Amniotic epithelial cell (primary cell): ENCODE results near the gene MBNL2.
"Not testable (repeated sequence)": the region's sequence is repeated elsewhere in the genome, so short reads cannot be mapped to it uniquely, and the experiment has no call there.

Source experiments
- DNase-seq: peaks from one replicate; pipeline ENCODE4 v3.0.0-alpha.2; 2010; ENCODE audit warnings: low read depth

The MBNL2 gene

DNA sequence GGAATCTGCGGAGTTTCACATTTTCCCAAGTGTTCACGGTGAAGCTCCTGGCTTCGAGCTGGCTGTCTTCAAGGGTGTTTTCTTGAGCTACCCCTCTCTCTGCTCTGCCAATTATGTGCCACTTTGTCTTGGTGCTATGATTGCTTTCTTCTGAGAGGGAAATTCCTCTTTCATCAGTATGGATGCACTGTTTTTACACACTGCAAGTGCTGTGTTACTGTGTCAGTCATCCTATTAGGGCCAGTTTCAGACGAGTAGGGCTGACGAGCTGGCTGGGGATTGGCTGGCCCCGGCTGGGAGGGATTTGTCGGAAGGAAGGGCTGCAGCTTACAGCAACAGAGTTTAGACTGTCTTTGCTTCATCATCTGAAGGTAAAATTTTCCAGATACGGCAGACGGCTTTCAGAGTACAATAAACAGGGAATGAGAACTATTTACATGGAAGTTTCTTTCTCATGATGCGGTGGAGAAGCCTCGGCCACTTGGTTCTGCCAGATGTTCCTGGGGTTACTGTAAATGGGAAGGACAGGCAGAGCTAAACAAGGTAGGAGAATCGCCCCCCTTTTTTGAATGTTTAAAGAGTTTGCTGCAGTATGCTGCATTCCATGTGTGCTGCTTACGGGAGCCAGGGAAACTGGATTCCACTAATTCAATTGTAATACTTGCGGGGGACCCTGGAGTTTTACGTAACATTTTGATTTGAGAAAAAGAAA is at the start of gene MBNL2:
TSS of gene MBNL2 (plus strand) at position 345 of the 712 bp plus-strand sequence. CDS start 53,903 bp downstream, outside the sequence.
- DNase-seq = peak; percentile 96

DNA sequence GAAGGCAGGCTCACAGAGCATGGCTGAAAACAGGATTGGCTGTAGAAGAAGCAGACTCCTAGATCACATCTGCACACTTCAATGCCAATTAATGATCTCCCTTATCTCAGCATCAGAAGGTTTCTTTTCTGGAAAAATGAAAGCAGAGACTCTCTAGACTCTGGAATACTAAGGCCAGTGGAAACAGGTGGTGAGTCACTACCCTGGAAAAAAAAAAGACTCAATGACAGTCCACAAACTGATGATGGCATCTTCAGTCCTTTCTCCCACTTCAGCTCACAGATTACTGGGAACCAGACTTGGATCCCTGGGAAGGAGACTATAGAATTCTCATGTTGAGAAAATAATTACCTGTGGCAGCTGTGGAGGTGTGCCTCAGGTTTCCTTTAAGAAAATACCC is 47.5 kb upstream of the MBNL2 start:
- no peak for DNase-seq

DNA sequence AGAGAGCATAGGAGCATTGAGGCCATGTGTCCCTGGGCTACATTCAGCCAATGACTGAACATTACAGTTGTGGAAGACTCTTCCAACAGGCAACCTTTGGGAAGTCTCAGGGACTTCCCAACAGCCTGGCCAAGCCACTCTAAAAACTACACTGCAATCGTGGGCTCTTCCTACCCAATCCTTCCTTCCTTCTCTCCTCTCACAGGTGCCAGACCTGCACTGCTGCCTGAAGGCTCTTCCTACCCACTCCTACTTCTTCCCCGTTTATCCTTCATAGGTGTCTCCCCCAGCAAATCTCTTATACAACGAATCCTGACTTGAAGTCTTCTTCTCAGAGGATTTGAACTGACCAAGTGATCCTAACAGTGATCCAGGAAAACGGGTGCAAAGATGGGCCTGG is 47.1 kb upstream of the MBNL2 start:
- DNase-seq = no peak

GRCh38 chr13:97179501-97179900 is 42.6 kb upstream of the MBNL2 start:
- DNase-seq = no peak

DNA sequence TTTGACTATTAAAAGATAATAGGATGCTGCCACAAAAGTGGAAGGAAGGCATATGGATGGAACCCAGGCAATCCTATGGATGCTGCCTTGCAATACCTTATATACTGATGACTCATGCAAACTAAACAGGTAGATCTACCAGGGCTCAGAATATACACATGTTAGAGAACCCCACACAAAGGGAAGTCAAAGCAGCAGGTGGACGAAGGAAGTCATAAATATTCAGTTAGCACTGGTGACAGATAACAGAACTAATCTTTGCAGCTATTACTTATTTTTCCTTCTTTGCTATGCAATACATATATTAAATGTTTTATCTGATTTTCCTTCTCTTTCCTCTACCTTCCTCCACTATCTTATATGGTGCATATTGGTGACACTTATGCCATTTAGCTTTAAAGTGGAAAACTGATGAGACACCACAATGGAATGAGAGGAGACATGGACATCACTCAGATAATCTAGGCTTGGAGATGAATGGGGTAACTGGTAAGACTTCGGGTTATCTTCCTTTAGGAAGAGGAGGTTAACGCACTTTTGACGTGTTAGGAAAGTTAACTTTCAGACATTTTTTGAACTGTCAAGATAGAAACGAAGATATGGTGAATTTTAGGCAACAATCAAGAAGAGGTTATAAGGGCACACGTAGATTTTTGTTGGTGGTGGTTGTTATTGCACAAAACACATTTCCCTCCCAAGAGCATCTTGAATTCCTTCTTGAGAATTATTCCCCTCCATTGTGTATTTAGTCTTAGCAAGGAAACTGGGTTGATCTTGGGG is 39.8 kb upstream of the MBNL2 start:
- no peak for DNase-seq

GRCh38 chr13:97185291-97185690 is 36.8 kb upstream of the MBNL2 start:
- DNase-seq = no peak

- DNase-seq = no peak
Observed at GRCh38 chr13:97185751-97186150, 36.4 kb upstream of the MBNL2 start.

DNA sequence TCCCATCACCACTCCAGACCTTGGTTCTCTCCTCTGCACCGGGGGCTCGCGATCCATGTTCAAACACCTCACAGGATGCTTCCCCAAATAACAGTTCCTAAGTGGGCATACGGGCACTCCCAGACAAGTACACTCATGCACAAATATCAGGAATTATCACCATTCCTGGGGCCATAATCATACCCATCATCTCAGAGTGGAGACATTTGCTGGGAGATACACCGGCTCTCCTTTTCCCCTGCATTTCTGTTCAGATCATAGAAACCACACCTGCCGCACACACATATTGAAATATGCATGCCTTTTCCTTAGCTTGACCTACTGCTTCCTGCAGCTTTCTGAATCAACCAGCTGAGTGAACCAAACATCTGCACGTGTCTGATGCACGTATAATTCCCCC is 33.9 kb upstream of the MBNL2 start:
- DNase-seq = no peak

DNA sequence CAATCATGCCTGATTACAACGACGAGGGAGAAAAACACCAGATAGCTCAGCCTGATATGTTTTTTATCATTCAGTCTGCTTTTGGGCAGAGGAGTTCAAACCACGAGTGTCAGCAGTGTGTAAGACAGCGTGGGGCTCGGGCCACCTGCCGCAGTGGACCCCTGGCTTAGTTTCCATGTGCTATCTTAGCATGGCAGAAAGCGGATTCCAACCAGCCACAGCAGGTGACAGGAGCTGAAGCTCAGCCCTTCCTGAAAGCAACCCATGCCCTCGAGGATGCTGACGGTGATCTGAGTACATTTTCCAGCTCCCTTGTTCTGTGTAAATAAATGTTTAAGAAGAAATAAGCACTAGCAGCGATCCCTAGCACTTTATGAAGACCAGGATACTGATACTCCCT is 32.2 kb upstream of the MBNL2 start:
- DNase-seq = no peak

DNA sequence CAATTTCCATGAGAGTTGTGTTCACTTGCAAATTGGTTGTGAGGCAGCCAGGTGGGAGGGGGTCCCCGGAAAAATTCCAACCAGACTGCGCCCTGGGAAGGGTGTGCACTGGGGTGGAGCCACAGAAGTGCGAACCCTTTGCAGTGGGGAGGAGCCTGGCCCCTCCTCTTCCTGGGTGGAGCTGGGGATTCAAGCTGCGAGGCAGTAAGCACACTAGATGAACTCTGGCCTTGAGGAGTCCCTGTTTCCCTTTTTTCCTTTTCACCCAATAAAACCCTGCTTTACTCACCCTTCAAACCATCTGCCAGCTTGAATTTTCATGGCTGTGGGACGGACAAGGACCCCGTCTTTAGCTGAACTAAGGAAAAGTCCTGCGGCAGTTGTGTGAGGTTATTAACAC is 31.0 kb upstream of the MBNL2 start:
- DNase-seq = no peak

DNA sequence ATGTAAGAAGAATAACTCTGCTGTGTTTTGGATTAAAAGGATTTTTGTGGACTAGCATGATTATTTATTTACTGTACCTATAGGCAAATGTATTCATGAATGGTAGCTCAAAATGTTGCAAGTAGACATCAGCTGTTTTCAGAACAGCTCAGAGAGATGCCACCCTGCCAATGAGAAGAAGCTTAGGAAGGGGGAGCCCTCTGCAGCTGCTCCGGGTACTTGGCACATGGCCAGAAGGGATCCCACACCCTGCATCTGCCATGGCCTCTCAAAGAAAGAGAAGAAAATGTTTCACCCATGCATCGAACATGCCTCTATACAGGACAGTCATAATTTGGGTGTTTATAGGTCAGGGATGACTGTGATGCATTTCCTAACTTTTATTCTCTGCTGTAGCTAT is 30.5 kb upstream of the MBNL2 start:
- DNase-seq = no peak

- no peak for DNase-seq
Observed at GRCh38 chr13:97192166-97192565, 30.0 kb upstream of the MBNL2 start.

DNA sequence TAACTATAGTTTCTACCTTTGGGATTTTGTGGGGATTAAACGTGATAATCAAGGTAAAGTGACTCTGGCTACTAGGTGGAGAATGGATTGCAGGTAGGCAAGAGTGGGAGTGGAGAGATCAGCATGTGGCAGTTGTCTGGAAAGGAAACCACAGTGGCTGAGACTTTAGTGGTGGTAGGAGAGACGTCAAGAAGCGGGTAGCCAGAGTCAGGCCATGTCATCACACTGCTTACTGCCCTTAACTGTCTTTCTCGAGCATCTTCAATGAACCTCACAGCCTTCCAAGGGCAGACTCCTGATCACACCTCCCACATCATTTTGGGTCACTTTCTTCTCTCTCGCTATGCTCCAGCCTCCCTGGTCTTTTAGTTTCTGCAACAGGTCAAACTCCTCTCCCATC is 28.6 kb upstream of the MBNL2 start:
- no peak for DNase-seq

DNA sequence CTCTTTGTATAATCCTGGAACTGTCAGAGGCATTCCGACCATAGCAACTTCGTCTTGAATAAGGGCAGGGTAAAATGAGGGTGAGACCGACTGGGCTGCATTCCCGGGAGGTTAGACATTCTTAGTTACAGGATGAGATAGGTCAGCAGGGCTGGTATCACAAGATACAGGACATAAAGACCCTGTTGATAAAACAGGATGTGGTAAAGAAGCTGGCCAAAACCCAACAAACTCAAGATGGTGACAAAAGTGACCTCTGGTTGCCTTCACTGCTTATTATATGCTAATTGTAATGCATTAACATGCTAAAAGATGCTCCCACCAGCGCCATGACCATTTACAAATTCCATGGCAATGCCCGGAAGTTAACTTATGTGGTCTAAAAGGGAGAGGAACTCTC is 27.7 kb upstream of the MBNL2 start:
- DNase-seq = peak; percentile 81

DNA sequence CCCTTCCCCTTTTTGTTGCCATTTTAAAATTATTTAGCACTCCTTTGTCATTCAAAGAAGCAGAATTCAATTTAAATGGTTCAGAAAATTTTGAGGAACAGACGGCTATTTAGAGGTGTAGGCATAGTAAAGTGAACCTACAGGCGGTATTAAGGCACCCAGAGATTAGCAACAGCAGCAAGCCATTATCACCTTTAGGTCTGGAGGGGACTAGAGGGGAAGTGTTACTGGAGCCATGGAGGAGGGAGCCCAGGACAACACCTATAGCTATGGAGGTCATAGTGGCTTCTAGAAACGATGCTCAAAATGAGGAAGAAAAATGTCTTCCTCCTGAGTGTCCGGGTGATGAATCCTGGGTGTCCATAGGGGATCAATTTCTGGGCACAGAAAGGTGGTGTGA is 25.8 kb upstream of the MBNL2 start:
- no peak for DNase-seq

GRCh38 chr13:97198753-97199152 is 23.4 kb upstream of the MBNL2 start:
- no peak for DNase-seq

DNA sequence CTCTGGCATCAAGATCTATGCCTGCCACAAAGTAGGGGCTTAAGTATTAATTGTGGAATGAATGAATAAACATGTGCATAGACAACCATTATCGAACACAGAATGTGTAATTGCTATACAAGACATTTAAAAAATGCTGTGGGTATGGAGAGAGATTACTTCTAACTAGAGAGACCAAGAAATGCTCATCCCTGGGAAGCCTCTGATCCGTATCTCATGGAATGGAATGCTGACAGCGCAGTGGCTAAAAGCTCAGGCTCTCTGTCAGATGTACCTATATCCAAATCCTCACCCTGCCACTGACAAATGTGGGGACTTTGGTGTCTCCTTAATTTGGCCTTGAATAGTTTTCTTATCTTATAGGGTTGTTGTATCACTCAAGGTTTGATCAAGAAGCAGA is 22.7 kb upstream of the MBNL2 start:
- DNase-seq = no peak

GRCh38 chr13:97200081-97200942 is 21.8 kb upstream of the MBNL2 start:
- DNase-seq = no peak

DNA sequence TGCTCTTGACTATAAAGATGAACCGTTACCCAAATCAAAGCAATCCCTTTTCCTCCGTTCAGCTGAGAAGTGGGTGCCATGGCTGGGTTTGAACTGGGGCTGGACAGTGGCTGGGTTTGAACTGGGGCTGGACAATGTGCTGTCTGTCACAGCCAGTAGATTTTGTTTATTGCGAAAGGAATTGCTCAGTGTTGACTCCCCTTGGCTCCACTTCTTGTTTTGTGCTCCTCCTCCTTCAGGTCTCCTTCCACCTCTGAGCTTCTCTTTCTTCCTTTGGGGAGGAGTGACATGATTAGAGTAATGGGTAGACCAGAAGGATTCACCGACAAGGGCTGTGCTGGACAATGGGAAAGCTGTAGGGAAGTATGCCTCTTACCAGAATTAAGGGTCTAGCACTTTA is 19.4 kb upstream of the MBNL2 start:
- no peak for DNase-seq

- DNase-seq = peak; percentile 33
Observed at GRCh38 chr13:97205465-97205864, 16.7 kb upstream of the MBNL2 start.

DNA sequence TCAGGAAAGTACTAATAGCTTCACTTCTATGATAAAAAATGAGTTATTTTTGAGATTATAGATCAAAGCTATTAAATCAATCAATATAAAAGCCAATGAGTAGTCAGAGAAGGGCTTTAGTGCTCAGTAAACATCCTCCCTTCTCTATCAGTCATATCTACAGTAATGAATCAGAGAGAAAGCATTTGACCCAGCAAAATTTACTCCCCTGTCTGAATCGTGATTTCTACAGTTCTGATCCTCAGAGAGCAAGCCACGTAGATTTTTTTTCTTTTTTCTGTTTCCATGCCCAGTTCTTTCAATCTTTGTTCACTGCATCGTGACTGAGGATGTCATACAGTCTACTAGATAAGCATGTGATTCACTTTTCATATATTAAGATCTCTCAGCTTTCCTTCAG is 16.2 kb upstream of the MBNL2 start:
- peak; percentile 91 for DNase-seq

GRCh38 chr13:97207252-97207651 is 14.9 kb upstream of the MBNL2 start:
- DNase-seq = not testable (repeated sequence)

GRCh38 chr13:97211300-97211699 is 10.8 kb upstream of the MBNL2 start:
- DNase-seq = no peak
